A549 (cell line): ENCODE data around the gene UGT1A5. TPM values are rescaled to one million over a fixed set of nuclear protein-coding genes. Genes with fewer than 3 reads are reported as not detected.

Experiments used
- ATAC-seq, 2 experiments: fragments of 200-7000 bp in 1 of 2; fragments of >200 bp in 1 of 2; cut with Nextera tagmentation in 1 of 2; cut with Tn5 transposase in 1 of 2; 3 replicates each; pipeline versions ENCODE4 v1.8.0 to v1.9.1; 2018 to 2020; ENCODE audit warnings: mild to moderate bottlenecking in 1 of 2, moderate library complexity in 1 of 2
- CTCF ChIA-PET: fragments of 300-600 bp; sonication (Branson Sonifier 250); formaldehyde crosslinking; extraction: SDS; loops from one replicate; lab custom pipeline; 2021; ENCODE audit warnings: antibody characterized with exemption, inconsistent platforms; lab: Yijun Ruan, JAX
- POLR2A ChIA-PET: fragments of 350-600 bp; formaldehyde crosslinking; extraction: SDS; loops from one replicate; lab custom pipeline; 2021; ENCODE audit warnings: antibody characterized with exemption, inconsistent platforms; lab: Yijun Ruan, JAX
- DNase-seq, 2 experiments: peaks; one replicate each; pipeline versions ENCODE4 v3.0.0 to v3.0.0-alpha.2; 2011 to 2016; ENCODE audit warnings: low read depth in 1 of 2, low spot score in 1 of 2
- FAIRE-seq: peaks from 2 replicates; lab custom pipeline; 2011; peaks lifted over from hg19 to GRCh38; lab: Jason Lieb, UNC
- H3K27ac ChIP-seq, 2 experiments: fragments of >200 bp; sonication (Bioruptor Twin); formaldehyde crosslinking; 3 replicates each; pipeline ENCODE4 v1.5.1; 2016 to 2017
- H3K4me1 ChIP-seq: fragments of >200 bp; sonication (Bioruptor Twin); formaldehyde crosslinking; 3 replicates; pipeline ENCODE4 v1.6.1; 2016
- H3K4me2 ChIP-seq: fragments of >200 bp; sonication (Bioruptor Twin); formaldehyde crosslinking; 3 replicates; pipeline ENCODE4 v1.6.1; 2016
- H3K4me3 ChIP-seq: fragments of >200 bp; sonication (Bioruptor Twin); formaldehyde crosslinking; 3 replicates; pipeline ENCODE4 v1.5.1; 2016
- H3K9me3 ChIP-seq: fragments of >200 bp; sonication (Bioruptor Twin); formaldehyde crosslinking; 3 replicates; pipeline ENCODE4 v1.6.1; 2016
- CHD4 ChIP-seq: fragments of 200-600 bp; sonication (generic); IDR thresholded peaks from 2 replicates; pipeline ENCODE4 v1.6.1; 2016; ENCODE audit warnings: antibody characterized with exemption, mild to moderate bottlenecking, borderline replicate concordance
- CTCF ChIP-seq: fragments of >200 bp; sonication (Bioruptor Twin); formaldehyde crosslinking; IDR thresholded peaks from 3 replicates; pipeline ENCODE4 v1.5.1; 2016
- EHF ChIP-seq: fragments of 250-450 bp; sonication (Bioruptor Pico); IDR thresholded peaks from 2 replicates; pipeline ENCODE4 v1.5.0; 2020; ENCODE audit warnings: mild to moderate bottlenecking
- ELK1 ChIP-seq: fragments of 150-350 bp; IDR thresholded peaks from 2 replicates; pipeline ENCODE4 v1.6.1; 2014; ENCODE audit warnings: low read depth, mild to moderate bottlenecking, low read length
- FOXS1 ChIP-seq: fragments of 250-450 bp; sonication (Bioruptor Pico); IDR thresholded peaks from 2 replicates; pipeline ENCODE4 v1.5.0; 2020; ENCODE audit warnings: mild to moderate bottlenecking, moderate library complexity
- HEYL ChIP-seq: fragments of 250-450 bp; sonication (Bioruptor Pico); IDR thresholded peaks from 2 replicates; pipeline ENCODE4 v1.8.0; 2021; ENCODE audit warnings: mild to moderate bottlenecking, moderate library complexity
- HOXA7 ChIP-seq: fragments of 250-450 bp; sonication (Bioruptor Pico); IDR thresholded peaks from 2 replicates; pipeline ENCODE4 v1.5.0; 2020; ENCODE audit warnings: mild to moderate bottlenecking, moderate library complexity
- HOXB13 ChIP-seq: fragments of 250-450 bp; sonication (Bioruptor Pico); IDR thresholded peaks from 2 replicates; pipeline ENCODE4 v1.5.0; 2020; ENCODE audit warnings: low read depth, mild to moderate bottlenecking, moderate library complexity
- JUN ChIP-seq, 2 experiments: fragments of >200 bp; sonication (Bioruptor Twin); formaldehyde crosslinking; IDR thresholded peaks; 2 replicates in 1 of 2; 3 replicates in 1 of 2; pipeline ENCODE4 v1.6.1; 2016 to 2017
- JUNB ChIP-seq: fragments of >200 bp; sonication (Bioruptor Twin); formaldehyde crosslinking; IDR thresholded peaks from 2 replicates; pipeline ENCODE4 v1.6.1; 2016
- MAZ ChIP-seq: fragments of 150-350 bp; IDR thresholded peaks from 2 replicates; pipeline ENCODE4 v1.6.1; 2014; ENCODE audit warnings: antibody characterized with exemption, low read depth, low read length, borderline replicate concordance
- NR3C1 ChIP-seq: fragments of >200 bp; sonication (Bioruptor Twin); formaldehyde crosslinking; IDR thresholded peaks from 3 replicates; pipeline ENCODE4 v1.6.1; 2017
- PHF8 ChIP-seq: fragments of 200-600 bp; sonication (generic); IDR thresholded peaks from 2 replicates; pipeline ENCODE4 v1.6.1; 2016; ENCODE audit warnings: low read depth, mild to moderate bottlenecking, antibody characterized with exemption, moderate library complexity, borderline replicate concordance
- POLR2A ChIP-seq: IDR thresholded peaks from 2 replicates; pipeline ENCODE4 v1.6.1; 2012; ENCODE audit warnings: mild to moderate bottlenecking, low read length
- RAD21 ChIP-seq, 2 experiments: fragments of >200 bp in 1 of 2; sonication (Bioruptor Twin) in 1 of 2; formaldehyde crosslinking in 1 of 2; IDR thresholded peaks in 1 of 2; conservative IDR thresholded peaks in 1 of 2; 2 replicates in 1 of 2; 3 replicates in 1 of 2; pipeline ENCODE4 v1.6.1; 2012 to 2018; ENCODE audit warnings: inconsistent platforms in 1 of 2
- RNF2 ChIP-seq: fragments of 200-600 bp; sonication (generic); IDR thresholded peaks from 2 replicates; pipeline ENCODE4 v1.6.1; 2016; ENCODE audit warnings: low read depth, mild to moderate bottlenecking, antibody characterized with exemption, moderate library complexity, borderline replicate concordance
- SMC3 ChIP-seq: fragments of >200 bp; sonication (Bioruptor Twin); formaldehyde crosslinking; IDR thresholded peaks from 3 replicates; pipeline ENCODE4 v1.6.1; 2018; ENCODE audit warnings: inconsistent platforms
- TP53 ChIP-seq: fragments of 250-450 bp; sonication (Bioruptor Pico); IDR thresholded peaks from 2 replicates; pipeline ENCODE4 v1.5.0; 2021; ENCODE audit warnings: mild to moderate bottlenecking, moderate library complexity
- ZC3H11A ChIP-seq: fragments of 450-650 bp; IDR thresholded peaks from 2 replicates; pipeline ENCODE4 v1.6.1; 2014; ENCODE audit warnings: antibody characterized with exemption, mild to moderate bottlenecking
- ZNF302 ChIP-seq: fragments of 250-450 bp; sonication (Bioruptor Pico); IDR thresholded peaks from 2 replicates; pipeline ENCODE4 v1.9.0; 2021; ENCODE audit warnings: inconsistent platforms, mild to moderate bottlenecking, moderate library complexity
- ZSCAN20 ChIP-seq: fragments of 250-450 bp; sonication (Bioruptor Pico); IDR thresholded peaks from 2 replicates; pipeline ENCODE4 v1.8.0; 2022; ENCODE audit warnings: mild to moderate bottlenecking, moderate library complexity
- WGBS: methylation state at CpG from one replicate; pipeline ENCODE4 v1.1.6; 2017; ENCODE audit errors: missing lambda C conversion rate; 5-methylcytosine and 5-hydroxymethylcytosine counted together
- polyA plus RNA-seq, 4 experiments: library from polyadenylated mRNA; depleted of rRNA in 3 of 4; stranded (reverse); fragments of >200 nt; fragmentation: RNase III in 1 of 4; extraction: RNeasy Plus Mini Kit Qiagen cat#74134 plus additional on column Dnase treatment in 1 of 4; gene quantifications; 2 replicates in 3 of 4; 3 replicates in 1 of 4; pipeline ENCODE4 v1.2.3, GENCODE V29; 2011 to 2017
- TF ChIP-seq, protein P1 (sequence below): fragments of 450-650 bp; IDR thresholded peaks from 2 replicates; pipeline ENCODE4 v1.6.1; 2014; ENCODE audit warnings: antibody characterized with exemption

UGT1A5 gene
- polyA plus RNA-seq, 2 of the 4 experiments (the other 2 are of a cell fraction), result 0.05 TPM; not detected in 1

DNA sequence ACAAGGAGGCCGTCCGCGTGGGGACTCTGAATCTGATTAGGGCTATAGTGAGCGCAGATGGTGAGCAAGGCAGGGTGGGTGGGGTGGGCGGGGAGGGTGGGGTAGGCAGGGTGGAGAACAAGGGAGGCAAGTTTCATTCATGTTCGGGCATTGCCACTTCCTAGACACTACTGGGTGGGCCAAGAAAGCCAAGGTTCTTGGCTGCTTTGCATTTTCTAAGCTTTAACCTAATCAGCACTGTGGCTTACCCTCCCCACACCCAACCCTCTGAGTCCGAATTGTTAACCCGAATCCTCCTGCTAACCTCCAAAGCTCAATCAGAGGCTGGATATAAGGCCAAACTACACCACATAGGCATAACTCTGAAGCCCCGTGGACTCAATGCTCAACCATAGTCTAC lies 83.5 kb downstream of the UGT1A5 start:
- POLR2A ChIA-PET, result no interaction called here

DNA sequence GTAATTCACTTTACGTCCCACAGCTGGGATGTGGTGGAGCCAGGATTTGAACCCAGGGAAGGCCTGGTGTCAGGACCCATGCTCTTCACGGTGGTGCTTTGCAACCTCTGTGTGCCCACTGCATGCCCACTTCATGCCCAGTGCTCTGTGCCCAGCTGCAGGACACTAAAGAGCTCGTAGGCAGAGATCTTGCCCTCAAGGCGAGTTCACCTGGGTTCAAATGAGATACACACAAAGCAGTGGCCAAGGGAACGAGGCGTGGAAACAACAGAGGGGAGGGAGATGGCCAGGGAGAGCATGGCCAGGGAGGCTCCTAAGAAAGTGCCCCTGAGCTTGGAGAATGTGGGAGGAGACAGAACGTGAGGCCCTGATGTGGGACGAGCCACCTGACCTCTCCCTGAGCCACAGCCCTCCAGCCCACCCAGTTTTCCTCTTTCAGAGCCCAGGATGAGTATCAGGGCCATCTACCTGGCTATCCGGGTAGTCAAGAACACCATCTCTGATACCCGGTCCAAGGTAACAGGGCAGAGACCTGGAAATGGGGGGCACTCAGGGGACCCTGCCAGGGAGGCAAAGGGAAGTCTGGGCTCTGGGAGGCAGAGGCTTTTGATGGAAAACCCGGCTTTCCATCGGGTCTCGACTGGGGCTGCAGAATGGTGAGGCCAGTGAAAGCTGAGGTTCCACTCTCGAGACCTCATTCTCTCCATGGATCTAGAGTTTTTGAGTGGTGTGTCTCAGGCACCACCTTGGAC lies 85.8 kb downstream of the UGT1A5 start:
- ChIA-PET POLR2A (no interaction called here), CTCF (interaction anchor here (0.6 to 0.8 kb wide), 2 partner anchors 34 to 456 kb away, joined by 4 read pairs; no protein-coding TSS in a partner anchor)
- TF ChIP-seq ELK1, result no peak
- no peak for TF ChIP-seq POLR2A
- no peak for TF ChIP-seq ZC3H11A
- no peak for TF ChIP-seq HOXA7 (CRISPR knock-in tag)
- no peak for TF ChIP-seq NR3C1
- TF ChIP-seq, protein P1, sequence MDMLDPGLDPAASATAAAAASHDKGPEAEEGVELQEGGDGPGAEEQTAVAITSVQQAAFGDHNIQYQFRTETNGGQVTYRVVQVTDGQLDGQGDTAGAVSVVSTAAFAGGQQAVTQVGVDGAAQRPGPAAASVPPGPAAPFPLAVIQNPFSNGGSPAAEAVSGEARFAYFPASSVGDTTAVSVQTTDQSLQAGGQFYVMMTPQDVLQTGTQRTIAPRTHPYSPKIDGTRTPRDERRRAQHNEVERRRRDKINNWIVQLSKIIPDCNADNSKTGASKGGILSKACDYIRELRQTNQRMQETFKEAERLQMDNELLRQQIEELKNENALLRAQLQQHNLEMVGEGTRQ, result no peak
- no peak for DNase-seq
- WGBS, result 77% methylated on average over 13 of the region's 14 CpGs
- H3K4me1 ChIP-seq, result peaks cover 8% of the 10 kb centered on the region
- H3K4me3 ChIP-seq, result no peak overlapping the region
- no peak overlapping the region for H3K4me2 ChIP-seq
- FAIRE-seq, result no peak
- H3K9me3 ChIP-seq, result no peaks in the 10 kb centered on the region
- H3K27ac ChIP-seq, result 0 out of 6 replicates have a peak overlapping the region, but pooled peaks of 1 of the 2 experiments have one; percentile 0
- no peak for ATAC-seq

More for the DNA sequence above, 83.5 kb downstream of the UGT1A5 start:
- FAIRE-seq, result no peak
- no peak for DNase-seq
- TF ChIP-seq NR3C1, result no peak
- no peak for TF ChIP-seq JUN (IDR thresholded peaks at IDR 0.05)
- no peak for TF ChIP-seq PHF8
- no peak for TF ChIP-seq MAZ
- no peak for TF ChIP-seq RAD21 (conservative IDR thresholded peaks at IDR 0.05 in 1 of 2, IDR thresholded peaks at IDR 0.05 in 1 of 2)
- TF ChIP-seq TP53, result no peak
- TF ChIP-seq FOXS1, result no peak
- no peak for TF ChIP-seq EHF
- no peak for TF ChIP-seq CTCF
- TF ChIP-seq ZNF302, result no peak
- no peak for ATAC-seq
- Histone ChIP-seq H3K9me3 (no peaks in the 10 kb centered on the region), H3K4me2 (no peak overlapping the region), H3K4me1 (peaks cover 4% of the 10 kb centered on the region), H3K4me3 (no peak overlapping the region), H3K27ac (peak overlapping the region in 1 of 2 experiments; percentile 47; a peak in 2 of 6 replicates)
- CTCF ChIA-PET, result interaction anchor here (0.8 to 1.2 kb wide), 2 partner anchors 36 to 353 kb away, joined by 3 to 4 read pairs; no protein-coding TSS in a partner anchor
- 94% methylated on average over 4 of the region's 9 CpGs for WGBS

- no peak for FAIRE-seq
- no peaks in the 10 kb centered on the region for H3K9me3 ChIP-seq
- CTCF ChIA-PET, result interaction anchor here (0.6 to 0.8 kb wide), 2 partner anchors 33 to 457 kb away, joined by 4 read pairs; no protein-coding TSS in a partner anchor
- peaks cover 8% of the 10 kb centered on the region for H3K4me1 ChIP-seq
- no peak overlapping the region for H3K4me3 ChIP-seq
- H3K27ac ChIP-seq, result peak overlapping the region in 1 of 2 experiments; percentile 34; a peak in 1 of 6 replicates
- POLR2A ChIA-PET, result no interaction called here
- WGBS, result 66% methylated on average over 7 of the region's 7 CpGs
- no peak for DNase-seq
- TF ChIP-seq RNF2 (no peak), SMC3 (no peak), HEYL (CRISPR knock-in tag) (no peak), JUNB (no peak), ZNF302 (no peak), CHD4 (no peak), HOXB13 (CRISPR knock-in tag) (no peak), ZSCAN20 (no peak)
- no peak for ATAC-seq
- H3K4me2 ChIP-seq, result no peak overlapping the region
Observed at GRCh38 chr2:233799087-233799665, 86.5 kb downstream of the UGT1A5 start.
